Tibial artery (tissue), 4 donors: ENCODE results near the gene CYSLTR2.

Experiments
- DNase-seq, 2 donors: peaks; one replicate each; pipeline ENCODE4 v3.0.0-alpha.2; 2019
- H3K27ac ChIP-seq, 2 donors: fragments of 200-600 bp; sonication (generic) in 1 of 2; 1 replicate in 1 of 2; 2 replicates in 1 of 2; pipeline ENCODE4 v1.5.1; 2018 to 2019; ENCODE audit warnings: mild to moderate bottlenecking in 1 of 2
- H3K27me3 ChIP-seq, 2 donors: fragments of 200-600 bp; sonication (generic) in 1 of 2; one replicate each; pipeline versions ENCODE4 v1.5.1 to v1.6.0; 2016 to 2019
- H3K36me3 ChIP-seq, 3 donors: fragments of 200-600 bp; sonication (generic) in 2 of 3; one replicate each; pipeline ENCODE4 v1.5.1; 2016 to 2019; ENCODE audit warnings: mild to moderate bottlenecking in 2 of 3
- H3K4me1 ChIP-seq, 4 donors: fragments of 200-600 bp; sonication (generic) in 2 of 4; 1 replicate in 3 of 4; 2 replicates in 1 of 4; pipeline ENCODE4 v1.5.1; 2016 to 2019
- H3K4me3 ChIP-seq, 2 donors: fragments of 200-600 bp; sonication (generic) in 1 of 2; 1 replicate in 1 of 2; 2 replicates in 1 of 2; pipeline ENCODE4 v1.5.1; 2018 to 2019; ENCODE audit warnings: mild to moderate bottlenecking in 2 of 2
- H3K9me3 ChIP-seq, 3 donors: fragments of 200-600 bp; sonication (generic) in 1 of 3; one replicate each; pipeline ENCODE4 v1.5.1; 2016 to 2019
- CTCF ChIP-seq, 2 experiments: fragments of 200-600 bp in 1 of 2; fragments of 450-650 bp in 1 of 2; IDR thresholded peaks; one replicate each; pipeline ENCODE4 v1.5.1; 2017 to 2019; ENCODE audit warnings: antibody characterized with exemption in 2 of 2, mild to moderate bottlenecking in 1 of 2, moderate library complexity in 1 of 2
- intact Hi-C: fragments of 100-400 bp; cut with DNase I; formaldehyde crosslinking; loops from one replicate; pipeline ENCODE4 v1.15.0; 2023; ENCODE audit warnings: low total_unique reads

Gene CYSLTR2

GRCh38 chr13:48652851-48653471, 768 bp upstream of the CYSLTR2 start:
- no peak for TF ChIP-seq CTCF (IDR thresholded peaks at IDR 0.05)
- H3K9me3 ChIP-seq = no peaks in the 10 kb centered on the region
- H3K27me3 ChIP-seq = no peaks in the 10 kb centered on the region
- intact Hi-C loops = no loop called here
- H3K36me3 ChIP-seq = no peaks in the 10 kb centered on the region
- peaks cover 0 to 3% (median 0%) of the 10 kb centered on the region in 4 donors for H3K4me1 ChIP-seq
- no peak overlapping the region for H3K27ac ChIP-seq
- H3K4me3 ChIP-seq = no peak overlapping the region
- DNase-seq = no peak

GRCh38 chr13:48654511-48654910, 782 bp downstream of the CYSLTR2 start:
- H3K36me3 ChIP-seq = no peaks in the 10 kb centered on the region
- no peak overlapping the region for H3K4me3 ChIP-seq
- no peaks in the 10 kb centered on the region for H3K27me3 ChIP-seq
- no peak overlapping the region for H3K27ac ChIP-seq
- intact Hi-C loops = no loop called here
- no peak for DNase-seq
- peaks cover 0 to 3% (median 0%) of the 10 kb centered on the region in 4 donors for H3K4me1 ChIP-seq
- no peak for TF ChIP-seq CTCF (IDR thresholded peaks at IDR 0.05)
- H3K9me3 ChIP-seq = no peaks in the 10 kb centered on the region

- Histone ChIP-seq H3K9me3 (no peaks in the 10 kb centered on the region), H3K4me1 (peaks cover 0 to 3% (median 0%) of the 10 kb centered on the region in 4 donors), H3K36me3 (no peaks in the 10 kb centered on the region), H3K4me3 (no peak overlapping the region), H3K27me3 (no peaks in the 10 kb centered on the region), H3K27ac (no peak overlapping the region)
- no peak for TF ChIP-seq CTCF (IDR thresholded peaks at IDR 0.05)
- intact Hi-C loops = no loop called here
- DNase-seq = no peak
These were observed 1.6 kb downstream of the CYSLTR2 start for GRCh38 chr13:48655291-48655690.

- H3K9me3 ChIP-seq = no peaks in the 10 kb centered on the region
- no peaks in the 10 kb centered on the region for H3K36me3 ChIP-seq
- no peak overlapping the region for H3K27ac ChIP-seq
- no peak for DNase-seq
- no peak for TF ChIP-seq CTCF (IDR thresholded peaks at IDR 0.05)
- intact Hi-C loops = no loop called here
- no peak overlapping the region for H3K4me3 ChIP-seq
- peaks cover 0 to 3% (median 0%) of the 10 kb centered on the region in 4 donors for H3K4me1 ChIP-seq
- no peaks in the 10 kb centered on the region for H3K27me3 ChIP-seq
These were observed 2.9 kb downstream of the CYSLTR2 start for GRCh38 chr13:48656608-48657007.

GRCh38 chr13:48660361-48661076, 6.8 kb downstream of the CYSLTR2 start:
- H3K27ac ChIP-seq = no peak overlapping the region
- no peak for DNase-seq

More at GRCh38 chr13:48660361-48661076, 6.8 kb downstream of the CYSLTR2 start:
- Histone ChIP-seq H3K27me3 (no peaks in the 10 kb centered on the region), H3K36me3 (no peaks in the 10 kb centered on the region), H3K4me3 (no peak overlapping the region), H3K4me1 (no peaks in the 10 kb centered on the region), H3K9me3 (peaks cover 0 to 6% (median 0%) of the 10 kb centered on the region in 3 donors)
- TF ChIP-seq CTCF (IDR thresholded peaks at IDR 0.05) = no peak
- intact Hi-C loops = no loop called here
